ENCODE results near the gene CFAP45.

DNA sequence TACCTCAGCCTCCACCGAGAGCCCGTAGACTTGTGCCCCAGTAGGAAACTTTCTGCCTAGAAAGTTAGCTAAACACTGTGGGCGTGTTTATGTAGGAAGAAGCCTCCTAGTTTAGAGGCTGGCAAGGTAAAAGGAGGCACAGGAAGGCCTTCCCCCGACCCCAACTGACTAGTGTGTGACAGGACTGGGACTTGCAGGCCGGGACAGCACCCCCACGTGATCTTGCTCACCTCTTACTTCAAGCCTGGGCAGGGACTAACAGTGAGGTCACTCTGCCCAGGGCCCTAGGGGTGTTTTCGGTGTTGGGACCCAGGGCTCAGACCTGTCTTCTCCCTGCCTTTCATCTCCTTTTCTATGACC lies 25.7 kb upstream of the CFAP45 start:
- TF ChIP-seq, protein P1, sequence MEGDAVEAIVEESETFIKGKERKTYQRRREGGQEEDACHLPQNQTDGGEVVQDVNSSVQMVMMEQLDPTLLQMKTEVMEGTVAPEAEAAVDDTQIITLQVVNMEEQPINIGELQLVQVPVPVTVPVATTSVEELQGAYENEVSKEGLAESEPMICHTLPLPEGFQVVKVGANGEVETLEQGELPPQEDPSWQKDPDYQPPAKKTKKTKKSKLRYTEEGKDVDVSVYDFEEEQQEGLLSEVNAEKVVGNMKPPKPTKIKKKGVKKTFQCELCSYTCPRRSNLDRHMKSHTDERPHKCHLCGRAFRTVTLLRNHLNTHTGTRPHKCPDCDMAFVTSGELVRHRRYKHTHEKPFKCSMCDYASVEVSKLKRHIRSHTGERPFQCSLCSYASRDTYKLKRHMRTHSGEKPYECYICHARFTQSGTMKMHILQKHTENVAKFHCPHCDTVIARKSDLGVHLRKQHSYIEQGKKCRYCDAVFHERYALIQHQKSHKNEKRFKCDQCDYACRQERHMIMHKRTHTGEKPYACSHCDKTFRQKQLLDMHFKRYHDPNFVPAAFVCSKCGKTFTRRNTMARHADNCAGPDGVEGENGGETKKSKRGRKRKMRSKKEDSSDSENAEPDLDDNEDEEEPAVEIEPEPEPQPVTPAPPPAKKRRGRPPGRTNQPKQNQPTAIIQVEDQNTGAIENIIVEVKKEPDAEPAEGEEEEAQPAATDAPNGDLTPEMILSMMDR (IDR thresholded peaks at IDR 0.05), result no peak
- no peak for TF ChIP-seq POLR2A (IDR thresholded peaks at IDR 0.05)

Data from lower leg skin (tissue), 3 donors.